Measurements from ENCODE around the gene PDGFD.

DNA sequence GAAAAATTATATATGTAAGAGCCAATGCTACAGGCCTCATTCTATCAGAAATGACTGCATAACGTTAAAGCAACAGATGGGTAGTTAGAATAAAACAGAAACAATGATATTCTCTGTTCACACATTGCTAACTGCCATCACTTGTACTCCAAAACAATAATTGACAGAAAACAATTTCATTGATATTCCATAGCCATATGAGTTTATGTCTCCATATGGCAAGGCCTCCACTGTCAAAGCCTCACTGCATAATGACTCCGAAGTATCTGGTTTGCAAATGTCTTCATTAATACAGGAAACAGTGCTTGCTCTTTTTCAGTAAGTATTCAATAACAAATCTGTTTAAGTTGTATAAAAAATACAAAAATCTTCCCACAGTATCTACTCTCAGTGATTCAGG is 117.6 kb downstream of the PDGFD start:
- TF ChIP-seq, protein P1, sequence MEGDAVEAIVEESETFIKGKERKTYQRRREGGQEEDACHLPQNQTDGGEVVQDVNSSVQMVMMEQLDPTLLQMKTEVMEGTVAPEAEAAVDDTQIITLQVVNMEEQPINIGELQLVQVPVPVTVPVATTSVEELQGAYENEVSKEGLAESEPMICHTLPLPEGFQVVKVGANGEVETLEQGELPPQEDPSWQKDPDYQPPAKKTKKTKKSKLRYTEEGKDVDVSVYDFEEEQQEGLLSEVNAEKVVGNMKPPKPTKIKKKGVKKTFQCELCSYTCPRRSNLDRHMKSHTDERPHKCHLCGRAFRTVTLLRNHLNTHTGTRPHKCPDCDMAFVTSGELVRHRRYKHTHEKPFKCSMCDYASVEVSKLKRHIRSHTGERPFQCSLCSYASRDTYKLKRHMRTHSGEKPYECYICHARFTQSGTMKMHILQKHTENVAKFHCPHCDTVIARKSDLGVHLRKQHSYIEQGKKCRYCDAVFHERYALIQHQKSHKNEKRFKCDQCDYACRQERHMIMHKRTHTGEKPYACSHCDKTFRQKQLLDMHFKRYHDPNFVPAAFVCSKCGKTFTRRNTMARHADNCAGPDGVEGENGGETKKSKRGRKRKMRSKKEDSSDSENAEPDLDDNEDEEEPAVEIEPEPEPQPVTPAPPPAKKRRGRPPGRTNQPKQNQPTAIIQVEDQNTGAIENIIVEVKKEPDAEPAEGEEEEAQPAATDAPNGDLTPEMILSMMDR (conservative IDR thresholded peaks at IDR 0.05; ENCODE audit: low read depth in 2 of 2): no peak
- TF ChIP-seq EZH2 (IDR thresholded peaks at IDR 0.05; ENCODE audit: low read depth, unreplicated experiment) (no peak), NANOG (IDR thresholded peaks at IDR 0.05; ENCODE audit: borderline replicate concordance) (no peak), POLR2AphosphoS5 (IDR thresholded peaks at IDR 0.05; ENCODE audit: low read depth) (no peak)
